Measurements from ENCODE around the gene NCK2. TPM values are rescaled to one million over a fixed set of nuclear protein-coding genes. Genes with fewer than 3 reads are reported as not detected.
"Not testable (repeated sequence)": the region's sequence is repeated elsewhere in the genome, so short reads cannot be mapped to it uniquely, and the experiment has no call there.

The NCK2 gene
- total RNA-seq, 1 experiment from 2014 or later, result 89.0 TPM

DNA sequence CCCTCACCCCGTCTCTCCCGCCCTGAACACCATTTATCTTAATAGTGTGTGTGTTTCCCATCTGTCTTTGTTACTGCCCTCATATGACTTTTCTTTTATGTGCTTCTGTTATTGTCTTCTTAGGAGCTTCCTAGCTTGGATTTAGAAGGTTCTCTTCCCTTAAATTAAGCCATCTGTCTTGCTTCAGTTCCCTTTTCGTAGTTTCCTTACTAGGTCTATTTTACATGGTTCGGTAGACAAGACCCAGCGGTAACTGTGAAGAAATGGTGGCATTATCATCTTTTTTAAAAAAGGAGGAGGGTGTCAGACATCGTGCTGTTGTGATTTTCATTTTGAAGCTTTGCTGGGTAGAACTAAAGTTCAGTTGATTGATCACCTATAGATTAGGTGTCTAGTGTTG is 10.3 kb downstream of the NCK2 start:
- no peak for DNase-seq
- Histone ChIP-seq H3K4me3 (ENCODE audit: low read depth, low read length) (no peak overlapping the region), H3K36me3 (ENCODE audit: control insufficient read depth, insufficient read depth, low read length) (no peaks in the 10 kb centered on the region; the same call in 1 of the 2 replicates), H3K9me3 (no peaks in the 10 kb centered on the region), H3K4me1 (peaks cover 7% of the 10 kb centered on the region; the same call in 1 of the 2 replicates), H3K27me3 (replicated peaks; ENCODE audit: control insufficient read depth, insufficient read depth, low read length) (no peaks in the 10 kb centered on the region)
- peaks cover 24% of the 10 kb centered on the region for H3K36me3 Mint-ChIP-seq (ENCODE audit: insufficient read depth, unreplicated experiment)
- H3K4me3 Mint-ChIP-seq (ENCODE audit: unreplicated experiment), result no peak overlapping the region
- H3K9me3 Mint-ChIP-seq (ENCODE audit: unreplicated experiment), result no peaks in the 10 kb centered on the region
- no peak for TF ChIP-seq CTCF (IDR thresholded peaks at IDR 0.05; ENCODE audit: insufficient read depth in 1 of 2, low read depth in 1 of 2, low read length in 1 of 2, severe bottlenecking in 1 of 2, unreplicated experiment in 1 of 2)
- H3K4me1 Mint-ChIP-seq (ENCODE audit: low read depth, unreplicated experiment), result peaks cover 27% of the 10 kb centered on the region
- POLR2A ChIA-PET, result no interaction called here
- H3K27me3 Mint-ChIP-seq (ENCODE audit: insufficient read depth, unreplicated experiment), result no peaks in the 10 kb centered on the region
- BruUV-seq (replicated peaks), result no TSS peak
- CTCF ChIA-PET, result no interaction called here
- intact Hi-C loops (cut with micrococcal nuclease; ENCODE audit: unreplicated experiment), result no loop called here
- no peak overlapping the region for H3K27ac Mint-ChIP-seq (ENCODE audit: unreplicated experiment)

DNA sequence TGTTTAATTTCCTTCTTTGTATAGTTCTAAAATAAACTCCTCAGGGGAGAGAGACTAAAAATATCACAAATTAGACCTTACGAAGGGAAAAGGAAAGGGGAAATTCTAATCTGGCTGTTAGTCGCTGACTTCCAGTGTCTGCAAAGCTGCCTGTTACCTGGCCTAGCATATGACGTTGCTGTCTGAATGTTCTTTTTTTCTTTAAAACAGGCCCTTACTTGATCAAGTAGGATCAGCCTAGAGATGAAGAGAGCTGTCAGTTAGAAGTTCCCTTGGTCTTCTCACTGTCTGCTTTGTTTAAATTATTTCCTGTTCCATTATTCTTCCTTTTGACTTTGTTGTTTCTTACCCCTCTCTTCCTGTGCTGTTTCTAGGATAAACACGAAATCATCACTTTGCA is 11.2 kb downstream of the NCK2 start:
- Mint-ChIP-seq H3K4me3 (ENCODE audit: unreplicated experiment) (no peak overlapping the region), H3K36me3 (ENCODE audit: insufficient read depth, unreplicated experiment) (peaks cover 23% of the 10 kb centered on the region), H3K9me3 (ENCODE audit: unreplicated experiment) (no peaks in the 10 kb centered on the region), H3K4me1 (ENCODE audit: low read depth, unreplicated experiment) (peaks cover 27% of the 10 kb centered on the region), H3K27me3 (ENCODE audit: insufficient read depth, unreplicated experiment) (no peaks in the 10 kb centered on the region), H3K27ac (ENCODE audit: unreplicated experiment) (no peak overlapping the region)
- H3K9me3 ChIP-seq, result no peaks in the 10 kb centered on the region
- H3K36me3 ChIP-seq (ENCODE audit: control insufficient read depth, insufficient read depth, low read length), result no peaks in the 10 kb centered on the region; the same call in 1 of the 2 replicates
- H3K4me3 ChIP-seq (ENCODE audit: low read depth, low read length), result no peak overlapping the region
- H3K4me1 ChIP-seq, result peaks cover 7% of the 10 kb centered on the region; the same call in 1 of the 2 replicates
- ChIA-PET POLR2A (no interaction called here), CTCF (no interaction called here)
- DNase-seq, result no peak
- no TSS peak for BruUV-seq (replicated peaks)
- intact Hi-C loops (cut with micrococcal nuclease; ENCODE audit: unreplicated experiment), result no loop called here
- H3K27me3 ChIP-seq (replicated peaks; ENCODE audit: control insufficient read depth, insufficient read depth, low read length), result no peaks in the 10 kb centered on the region
- no peak for TF ChIP-seq CTCF (IDR thresholded peaks at IDR 0.05; ENCODE audit: insufficient read depth in 1 of 2, low read depth in 1 of 2, low read length in 1 of 2, severe bottlenecking in 1 of 2, unreplicated experiment in 1 of 2)

DNA sequence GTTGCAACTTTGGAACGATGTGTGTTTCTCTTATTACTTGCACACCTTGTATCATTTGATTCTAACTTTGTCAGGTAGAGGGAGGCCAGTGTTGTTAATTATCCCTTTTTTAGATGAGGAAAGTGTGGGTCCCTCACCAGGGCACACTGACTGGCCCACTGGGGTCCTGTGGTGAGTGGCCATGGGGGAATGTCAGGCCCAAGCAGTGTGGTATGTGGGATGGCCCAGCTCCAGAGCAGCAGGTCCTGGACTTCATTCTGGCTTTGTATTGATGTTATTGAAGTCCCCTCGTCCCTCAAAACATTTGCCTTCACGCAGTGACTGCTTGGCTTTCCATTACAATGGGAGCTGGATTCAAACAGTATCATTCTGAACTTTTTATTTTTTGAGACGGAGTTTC is 11.7 kb downstream of the NCK2 start:
- Mint-ChIP-seq H3K9me3 (ENCODE audit: unreplicated experiment) (no peaks in the 10 kb centered on the region), H3K4me3 (ENCODE audit: unreplicated experiment) (no peak overlapping the region), H3K27me3 (ENCODE audit: insufficient read depth, unreplicated experiment) (no peaks in the 10 kb centered on the region), H3K36me3 (ENCODE audit: insufficient read depth, unreplicated experiment) (peaks cover 18% of the 10 kb centered on the region), H3K27ac (ENCODE audit: unreplicated experiment) (no peak overlapping the region), H3K4me1 (ENCODE audit: low read depth, unreplicated experiment) (peaks cover 22% of the 10 kb centered on the region)
- no TSS peak for BruUV-seq (replicated peaks)
- no peak for TF ChIP-seq CTCF (IDR thresholded peaks at IDR 0.05; ENCODE audit: insufficient read depth in 1 of 2, low read depth in 1 of 2, low read length in 1 of 2, severe bottlenecking in 1 of 2, unreplicated experiment in 1 of 2)
- Histone ChIP-seq H3K4me3 (ENCODE audit: low read depth, low read length) (no peak overlapping the region), H3K27me3 (replicated peaks; ENCODE audit: control insufficient read depth, insufficient read depth, low read length) (no peaks in the 10 kb centered on the region), H3K4me1 (peaks cover 7% of the 10 kb centered on the region; the same call in 1 of the 2 replicates), H3K36me3 (ENCODE audit: control insufficient read depth, insufficient read depth, low read length) (no peaks in the 10 kb centered on the region; the same call in 1 of the 2 replicates), H3K9me3 (no peaks in the 10 kb centered on the region)
- no peak for DNase-seq
- POLR2A ChIA-PET, result no interaction called here
- CTCF ChIA-PET, result no interaction called here
- intact Hi-C loops (cut with micrococcal nuclease; ENCODE audit: unreplicated experiment), result no loop called here

GRCh38 chr2:105756865-105757264 is 12.2 kb downstream of the NCK2 start:
- H3K4me1 ChIP-seq; DNase-seq; H3K9me3 ChIP-seq; H3K9me3 Mint-ChIP-seq (ENCODE audit: unreplicated experiment); H3K4me3 ChIP-seq (ENCODE audit: low read depth, low read length); H3K27ac Mint-ChIP-seq (ENCODE audit: unreplicated experiment); H3K27me3 ChIP-seq (replicated peaks; ENCODE audit: control insufficient read depth, insufficient read depth, low read length); H3K4me3 Mint-ChIP-seq (ENCODE audit: unreplicated experiment); CTCF ChIA-PET; BruUV-seq (replicated peaks); H3K27me3 Mint-ChIP-seq (ENCODE audit: insufficient read depth, unreplicated experiment); H3K36me3 ChIP-seq (ENCODE audit: control insufficient read depth, insufficient read depth, low read length); intact Hi-C loops (cut with micrococcal nuclease; ENCODE audit: unreplicated experiment); POLR2A ChIA-PET: not testable (repeated sequence)
- Mint-ChIP-seq H3K36me3 (ENCODE audit: insufficient read depth, unreplicated experiment) (peaks cover 15% of the 10 kb centered on the region), H3K4me1 (ENCODE audit: low read depth, unreplicated experiment) (peaks cover 22% of the 10 kb centered on the region)
